Activated CD4-positive, alpha-beta memory T cell treated with anti-CD3 and anti-CD28 coated beads, Interleukin-2, amount 10 ng/mL, durations not matched to agents 7 days and 5 days (primary cell): ENCODE data around the gene ESR2. TPM values are rescaled to one million over a fixed set of nuclear protein-coding genes. Genes with fewer than 3 reads are reported as not detected.

Experiments
- CTCF ChIA-PET: fragments of 350-600 bp; sonication (Branson Sonifier 250); formaldehyde crosslinking; loops from one replicate; lab custom pipeline; 2021; ENCODE audit warnings: antibody characterized with exemption, inconsistent platforms; lab: Charles Lee
- POLR2A ChIA-PET: fragments of 350-600 bp; sonication (Branson Sonifier 250); formaldehyde crosslinking; loops from one replicate; lab custom pipeline; 2021; ENCODE audit warnings: antibody characterized with exemption; lab: Charles Lee
- DNase-seq: peaks from one replicate; pipeline ENCODE4 v3.0.0-alpha.2; 2020
- H3K27ac Mint-ChIP-seq: one replicate; pipeline ENCODE4 v1.8.0; 2021; ENCODE audit warnings: mild to moderate bottlenecking, mixed read lengths
- H3K27me3 Mint-ChIP-seq: one replicate; pipeline ENCODE4 v1.8.0; 2021; ENCODE audit warnings: mixed read lengths
- H3K36me3 Mint-ChIP-seq: one replicate; pipeline ENCODE4 v1.8.0; 2021; ENCODE audit warnings: low read depth, mixed read lengths
- H3K4me1 Mint-ChIP-seq: one replicate; pipeline ENCODE4 v1.8.0; 2021; ENCODE audit warnings: mixed read lengths
- H3K4me3 Mint-ChIP-seq: one replicate; pipeline ENCODE4 v1.8.0; 2021; ENCODE audit warnings: mild to moderate bottlenecking, mixed read lengths
- H3K9me3 Mint-ChIP-seq: one replicate; pipeline ENCODE4 v1.8.0; 2021; ENCODE audit warnings: mixed read lengths
- total RNA-seq, 2 experiments: library from RNA; stranded (reverse); gene quantifications; one replicate each; pipeline ENCODE4 v1.2.3, GENCODE V29; 2021

ESR2 gene
- total RNA-seq, 2 experiments from 2014 or later = 0.13 to 0.18 TPM

DNA sequence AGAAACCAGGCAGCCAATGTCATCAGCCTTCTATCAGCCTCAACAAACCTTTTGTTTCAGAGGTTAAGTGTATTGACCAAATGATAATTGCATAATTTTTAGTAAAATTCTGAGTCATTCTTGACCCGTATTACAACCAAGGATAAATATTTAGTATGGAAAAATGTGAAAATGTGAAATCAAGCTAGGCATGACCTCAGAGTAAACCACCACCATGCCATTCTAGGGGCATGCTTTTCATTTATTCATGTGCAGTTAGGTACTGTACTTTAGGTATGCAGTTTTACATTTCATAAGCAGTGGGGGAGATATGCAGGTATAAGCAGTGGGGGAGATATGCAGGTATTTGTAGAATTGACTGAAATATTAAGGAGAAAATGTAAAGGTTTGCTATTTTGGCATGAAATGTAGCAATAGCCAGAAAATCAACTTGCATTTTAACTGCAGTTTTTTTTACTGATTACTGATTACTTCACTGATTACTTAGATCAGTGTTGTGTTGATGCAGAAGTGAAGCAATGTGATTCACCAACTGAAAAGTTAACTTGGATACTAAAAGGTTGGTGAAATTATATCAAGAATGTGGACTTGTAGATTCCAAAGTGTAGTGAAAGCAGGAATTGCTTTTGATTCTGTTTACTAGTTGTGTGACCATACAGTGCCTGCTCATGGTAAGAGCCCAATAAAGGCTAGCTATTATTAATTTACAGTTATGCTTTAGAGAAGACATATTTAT, 184.2 kb downstream of the ESR2 start:
- DNase-seq = no peak
- POLR2A ChIA-PET = interaction anchor here (1.0 kb wide), 1 partner anchor 317 kb away, joined by 3 read pairs; no protein-coding TSS in a partner anchor
- CTCF ChIA-PET = interaction anchor here (1.3 kb wide), 1 partner anchor 85 kb away, joined by 4 read pairs; no protein-coding TSS in a partner anchor
- Mint-ChIP-seq H3K4me3 (no peak overlapping the region), H3K27me3 (no peaks in the 10 kb centered on the region), H3K9me3 (no peaks in the 10 kb centered on the region), H3K4me1 (peaks cover 5% of the 10 kb centered on the region), H3K27ac (no peak overlapping the region), H3K36me3 (peaks cover 34% of the 10 kb centered on the region)

DNA sequence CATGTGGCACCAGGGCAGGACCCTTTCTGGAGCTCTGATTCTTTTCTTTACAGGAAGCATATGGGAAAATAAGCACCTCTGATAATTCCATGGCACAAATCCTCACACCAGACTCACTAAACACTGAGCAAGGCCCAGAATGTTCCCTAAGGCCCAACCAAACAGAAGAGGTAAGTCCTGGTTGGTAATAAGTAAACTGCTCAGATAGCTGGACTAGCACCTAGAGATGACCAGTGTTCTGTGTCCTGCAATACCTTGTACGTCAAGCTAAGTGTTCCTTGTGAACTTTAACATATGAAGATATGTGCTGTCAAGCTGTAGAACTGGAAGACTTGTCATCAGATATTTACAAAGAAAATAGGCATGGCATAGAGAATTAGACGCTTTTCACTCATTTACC, 186.7 kb downstream of the ESR2 start:
- POLR2A ChIA-PET = no interaction called here
- no peaks in the 10 kb centered on the region for H3K4me1 Mint-ChIP-seq
- DNase-seq = no peak
- no peaks in the 10 kb centered on the region for H3K9me3 Mint-ChIP-seq
- no peaks in the 10 kb centered on the region for H3K27me3 Mint-ChIP-seq
- no peak overlapping the region for H3K4me3 Mint-ChIP-seq
- H3K36me3 Mint-ChIP-seq = peaks cover 40% of the 10 kb centered on the region
- H3K27ac Mint-ChIP-seq = no peak overlapping the region
- CTCF ChIA-PET = no interaction called here

DNA sequence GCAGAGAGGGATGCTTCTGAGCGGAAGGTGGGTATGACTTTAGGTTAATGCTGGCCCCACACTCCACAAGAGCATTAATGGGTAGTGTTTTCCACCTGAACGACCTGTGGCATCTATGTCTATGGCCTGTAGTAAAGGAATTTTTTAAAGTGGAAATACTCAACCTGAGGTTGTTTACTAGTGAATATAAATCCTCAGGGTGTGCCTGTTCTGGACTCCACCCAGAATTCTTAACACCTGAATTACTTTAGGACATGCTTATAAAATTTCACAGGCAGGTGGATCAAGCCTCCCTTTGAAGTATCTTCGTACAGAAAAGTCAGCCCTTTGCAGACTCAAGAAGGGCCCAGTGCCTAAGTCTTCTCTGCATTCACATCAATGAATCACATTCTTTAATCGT, 196.1 kb downstream of the ESR2 start:
- CTCF ChIA-PET = no interaction called here
- Mint-ChIP-seq H3K27ac (no peak overlapping the region), H3K4me3 (no peak overlapping the region), H3K4me1 (peaks cover 5% of the 10 kb centered on the region), H3K36me3 (peaks cover 58% of the 10 kb centered on the region), H3K27me3 (no peaks in the 10 kb centered on the region), H3K9me3 (peaks cover 1% of the 10 kb centered on the region)
- DNase-seq = no peak
- POLR2A ChIA-PET = no interaction called here

DNA sequence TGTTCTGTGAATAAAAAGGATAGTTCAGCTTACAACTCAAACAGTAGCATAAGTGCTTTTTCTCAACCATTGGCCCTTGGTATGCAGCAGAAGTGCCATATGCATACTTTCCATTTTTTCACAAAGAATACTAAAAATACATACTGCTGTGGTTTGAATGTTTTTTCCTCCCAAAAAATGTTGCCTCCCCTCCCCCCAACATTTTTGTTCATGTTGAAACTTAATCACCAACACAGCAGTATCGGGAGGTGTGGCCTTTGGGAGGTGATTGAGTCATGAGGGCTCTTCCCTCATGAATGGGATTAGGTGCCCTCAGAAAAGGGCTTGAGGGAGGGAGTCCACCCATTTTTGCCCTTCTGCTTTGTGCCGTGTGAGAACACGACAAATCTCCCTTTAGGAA, 198.6 kb downstream of the ESR2 start:
- no peaks in the 10 kb centered on the region for H3K27me3 Mint-ChIP-seq
- CTCF ChIA-PET = no interaction called here
- POLR2A ChIA-PET = no interaction called here
- peaks cover 5% of the 10 kb centered on the region for H3K4me1 Mint-ChIP-seq
- DNase-seq = no peak
- H3K9me3 Mint-ChIP-seq = peaks cover 1% of the 10 kb centered on the region
- H3K27ac Mint-ChIP-seq = no peak overlapping the region
- peaks cover 45% of the 10 kb centered on the region for H3K36me3 Mint-ChIP-seq
- H3K4me3 Mint-ChIP-seq = no peak overlapping the region

DNA sequence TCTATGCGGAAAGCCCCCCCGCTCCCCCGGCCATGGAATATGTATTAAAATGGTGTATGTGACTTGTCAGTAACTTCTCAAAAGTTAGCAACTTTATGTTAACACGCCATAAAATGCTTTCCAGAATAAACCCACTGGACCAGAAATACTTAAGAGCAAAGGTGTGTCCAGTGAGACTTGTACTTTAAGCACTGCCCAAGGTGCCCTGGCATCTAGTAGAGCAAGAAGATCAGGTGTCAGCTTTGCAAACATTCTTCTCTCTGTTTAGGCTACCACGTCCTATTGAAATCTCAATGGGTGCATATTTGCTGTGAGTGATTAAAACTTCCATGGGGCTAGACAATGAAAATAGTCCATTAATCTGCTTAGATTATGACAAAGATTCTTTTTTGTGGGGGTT, 201.2 kb downstream of the ESR2 start:
- H3K4me1 Mint-ChIP-seq = peaks cover 5% of the 10 kb centered on the region
- no peak for DNase-seq
- H3K27me3 Mint-ChIP-seq = no peaks in the 10 kb centered on the region
- no peak overlapping the region for H3K4me3 Mint-ChIP-seq
- H3K36me3 Mint-ChIP-seq = peaks cover 36% of the 10 kb centered on the region
- ChIA-PET POLR2A (no interaction called here), CTCF (no interaction called here)
- H3K27ac Mint-ChIP-seq = no peak overlapping the region
- H3K9me3 Mint-ChIP-seq = no peaks in the 10 kb centered on the region

DNA sequence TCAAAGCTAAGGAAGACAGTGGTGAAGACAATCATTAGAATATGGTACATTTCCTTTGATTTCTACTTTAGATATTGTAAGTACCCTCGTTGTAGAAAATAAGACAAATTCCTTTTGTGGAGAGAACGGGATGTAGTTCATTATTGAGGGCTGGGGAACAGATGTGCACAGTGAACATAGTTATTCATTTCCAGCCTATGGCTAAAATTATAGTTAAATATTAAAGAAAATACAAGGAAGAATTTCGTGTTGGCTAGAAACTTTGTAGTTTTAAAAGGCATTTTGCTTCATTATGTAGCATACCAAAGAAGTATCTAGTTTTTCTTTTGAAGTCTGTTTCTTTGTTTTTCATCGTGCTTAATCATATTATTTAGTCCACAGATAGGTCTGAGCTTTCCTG, 201.8 kb downstream of the ESR2 start:
- Mint-ChIP-seq H3K27ac (no peak overlapping the region), H3K36me3 (peaks cover 32% of the 10 kb centered on the region), H3K27me3 (no peaks in the 10 kb centered on the region), H3K4me1 (peaks cover 5% of the 10 kb centered on the region), H3K9me3 (no peaks in the 10 kb centered on the region), H3K4me3 (no peak overlapping the region)
- ChIA-PET POLR2A (no interaction called here), CTCF (no interaction called here)
- DNase-seq = no peak

DNA sequence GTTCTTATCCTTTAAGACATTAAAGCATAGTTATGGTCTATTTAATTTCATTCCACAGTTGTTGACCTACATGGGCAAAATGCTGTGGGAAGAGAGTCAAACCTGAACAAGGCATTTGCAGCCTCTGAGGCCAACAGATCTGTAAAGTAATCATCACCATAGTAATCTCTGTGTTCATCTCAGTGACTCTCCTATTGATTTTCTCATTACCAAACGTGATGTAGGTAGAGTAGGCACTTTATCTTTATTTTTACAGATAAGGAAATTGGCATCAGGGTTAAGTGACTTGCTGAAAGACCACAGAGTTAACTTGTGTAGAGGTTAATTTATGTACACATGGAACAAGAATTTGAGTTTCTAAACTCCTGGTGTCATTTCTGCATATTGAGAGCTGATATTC, 203.0 kb downstream of the ESR2 start:
- H3K9me3 Mint-ChIP-seq = no peaks in the 10 kb centered on the region
- H3K4me3 Mint-ChIP-seq = no peak overlapping the region
- POLR2A ChIA-PET = no interaction called here
- H3K27ac Mint-ChIP-seq = no peak overlapping the region
- H3K36me3 Mint-ChIP-seq = peaks cover 26% of the 10 kb centered on the region
- CTCF ChIA-PET = no interaction called here
- no peaks in the 10 kb centered on the region for H3K27me3 Mint-ChIP-seq
- H3K4me1 Mint-ChIP-seq = peaks cover 5% of the 10 kb centered on the region
- DNase-seq = no peak

DNA sequence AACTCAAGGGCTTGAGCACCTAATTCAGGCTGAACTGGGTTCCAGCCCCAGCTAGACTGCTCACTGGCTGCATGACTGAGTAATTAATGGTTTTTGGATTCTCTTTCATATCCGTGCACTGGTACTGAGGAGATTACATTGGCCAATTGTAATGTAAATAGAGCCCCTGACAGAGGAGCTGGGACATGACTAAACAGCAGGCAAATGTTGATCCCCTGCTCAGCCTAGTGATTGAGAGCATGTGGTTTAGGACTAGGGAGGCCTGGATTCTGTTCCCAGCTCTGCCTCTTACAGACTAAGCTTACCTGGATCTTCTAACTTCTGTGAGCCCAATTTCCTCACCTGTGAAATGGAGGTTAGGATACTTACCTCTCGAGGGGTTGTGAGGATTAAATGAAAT, 204.3 kb downstream of the ESR2 start:
- H3K4me3 Mint-ChIP-seq = no peak overlapping the region
- no peak for DNase-seq
- H3K36me3 Mint-ChIP-seq = peaks cover 19% of the 10 kb centered on the region
- POLR2A ChIA-PET = no interaction called here
- no peak overlapping the region for H3K27ac Mint-ChIP-seq
- no peaks in the 10 kb centered on the region for H3K9me3 Mint-ChIP-seq
- CTCF ChIA-PET = no interaction called here
- H3K27me3 Mint-ChIP-seq = no peaks in the 10 kb centered on the region
- no peaks in the 10 kb centered on the region for H3K4me1 Mint-ChIP-seq

DNA sequence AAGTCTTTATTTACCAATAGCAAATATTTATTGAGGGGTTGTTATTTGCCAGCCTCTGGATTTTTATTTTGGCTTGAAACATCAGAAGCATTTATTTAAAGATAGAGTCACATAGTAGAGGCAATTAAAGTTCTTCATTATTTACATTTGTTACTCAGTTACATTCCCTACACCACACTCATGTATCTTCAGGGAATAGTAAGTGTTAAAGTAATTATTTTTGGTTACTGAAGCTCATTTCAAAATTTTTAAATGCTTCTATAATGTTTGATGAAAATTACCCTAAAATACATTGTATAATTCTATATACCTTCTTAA, 205.6 kb downstream of the ESR2 start:
- peaks cover 17% of the 10 kb centered on the region for H3K36me3 Mint-ChIP-seq
- H3K4me1 Mint-ChIP-seq = no peaks in the 10 kb centered on the region
- no peaks in the 10 kb centered on the region for H3K9me3 Mint-ChIP-seq
- no peak overlapping the region for H3K4me3 Mint-ChIP-seq
- H3K27ac Mint-ChIP-seq = no peak overlapping the region
- ChIA-PET CTCF (interaction anchor here (0.8 kb wide), 1 partner anchor 12 kb away, joined by 4 read pairs; no protein-coding TSS in a partner anchor), POLR2A (no interaction called here)
- H3K27me3 Mint-ChIP-seq = no peaks in the 10 kb centered on the region
- DNase-seq = no peak

DNA sequence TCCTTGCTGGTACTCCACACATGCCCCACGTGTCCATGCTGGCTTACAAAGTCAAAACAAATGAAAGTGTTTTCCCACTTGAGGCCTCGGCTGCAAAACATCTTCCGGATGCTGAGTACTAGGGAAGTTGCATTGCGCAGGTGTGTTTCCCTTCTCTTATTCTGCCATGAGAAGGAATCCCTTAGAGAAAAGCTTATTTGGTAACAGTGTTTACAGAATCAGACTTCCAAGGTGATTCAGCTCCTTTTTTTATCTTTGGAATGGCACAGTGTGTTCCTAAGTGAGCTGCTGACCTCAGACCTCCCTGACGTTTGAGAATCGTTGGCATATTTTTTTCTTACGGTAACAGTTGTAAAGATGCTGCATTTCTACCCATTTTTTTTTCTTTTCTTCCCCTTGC, 211.3 kb downstream of the ESR2 start:
- Mint-ChIP-seq H3K27me3 (no peaks in the 10 kb centered on the region), H3K4me1 (peaks cover 2% of the 10 kb centered on the region), H3K4me3 (no peak overlapping the region), H3K36me3 (peaks cover 47% of the 10 kb centered on the region), H3K27ac (no peak overlapping the region), H3K9me3 (no peaks in the 10 kb centered on the region)
- no peak for DNase-seq
- ChIA-PET POLR2A (no interaction called here), CTCF (no interaction called here)

DNA sequence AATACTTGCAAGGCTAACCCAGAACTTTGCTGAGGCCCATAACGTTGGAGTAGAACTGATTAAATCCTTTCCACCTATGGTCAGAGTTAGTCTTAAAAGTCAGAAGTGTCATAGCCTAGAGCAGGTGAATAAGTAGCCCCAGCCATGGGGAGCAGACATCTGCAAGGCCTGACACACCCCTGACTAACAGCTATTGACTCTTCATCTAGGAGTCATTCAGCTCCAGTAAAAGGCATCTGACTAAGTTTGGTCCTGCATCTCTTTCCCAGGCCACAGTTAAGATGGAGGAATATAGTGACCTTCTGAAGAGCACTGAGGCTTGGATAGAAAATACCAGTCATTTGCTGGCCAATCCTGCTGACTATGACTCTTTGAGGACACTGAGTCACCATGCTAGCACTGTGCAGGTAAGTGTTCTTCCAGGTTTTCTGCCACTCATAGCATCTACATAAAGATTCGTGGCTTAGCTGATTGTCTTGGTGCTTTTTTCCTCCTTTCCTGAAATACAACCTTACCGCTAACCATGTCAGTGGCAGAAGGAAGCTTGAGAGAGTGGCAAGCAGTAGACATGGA, 212.9 kb downstream of the ESR2 start:
- Mint-ChIP-seq H3K36me3 (peaks cover 46% of the 10 kb centered on the region), H3K4me1 (peaks cover 2% of the 10 kb centered on the region), H3K27me3 (no peaks in the 10 kb centered on the region), H3K27ac (no peak overlapping the region), H3K9me3 (no peaks in the 10 kb centered on the region), H3K4me3 (no peak overlapping the region)
- DNase-seq = no peak
- POLR2A ChIA-PET = no interaction called here
- CTCF ChIA-PET = interaction anchor here (1.5 kb wide), 1 partner anchor 222 kb away, joined by 3 read pairs; no protein-coding TSS in a partner anchor

DNA sequence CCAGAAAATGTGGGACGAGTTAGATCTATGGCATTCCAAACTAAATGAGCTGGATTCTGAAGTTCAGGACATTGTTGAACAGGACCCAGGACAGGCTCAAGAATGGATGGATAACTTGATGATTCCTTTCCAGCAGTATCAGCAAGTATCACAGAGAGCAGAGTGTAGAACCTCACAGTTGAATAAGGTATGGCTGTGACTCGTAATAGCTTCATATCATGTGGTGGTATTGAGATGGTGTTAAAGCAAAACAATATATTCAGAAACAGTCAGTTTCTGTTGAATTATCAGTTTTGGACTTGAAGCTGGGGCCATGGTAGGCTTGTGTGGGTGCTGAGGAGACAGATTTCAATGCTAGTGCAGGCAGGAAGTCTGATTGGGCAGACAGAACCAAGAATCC, 213.7 kb downstream of the ESR2 start:
- peaks cover 50% of the 10 kb centered on the region for H3K36me3 Mint-ChIP-seq
- DNase-seq = no peak
- ChIA-PET POLR2A (no interaction called here), CTCF (interaction anchor here (1.5 kb wide), 1 partner anchor 223 kb away, joined by 3 read pairs; no protein-coding TSS in a partner anchor)
- H3K27me3 Mint-ChIP-seq = no peaks in the 10 kb centered on the region
- H3K9me3 Mint-ChIP-seq = no peaks in the 10 kb centered on the region
- H3K27ac Mint-ChIP-seq = no peak overlapping the region
- H3K4me3 Mint-ChIP-seq = no peak overlapping the region
- H3K4me1 Mint-ChIP-seq = peaks cover 2% of the 10 kb centered on the region

DNA sequence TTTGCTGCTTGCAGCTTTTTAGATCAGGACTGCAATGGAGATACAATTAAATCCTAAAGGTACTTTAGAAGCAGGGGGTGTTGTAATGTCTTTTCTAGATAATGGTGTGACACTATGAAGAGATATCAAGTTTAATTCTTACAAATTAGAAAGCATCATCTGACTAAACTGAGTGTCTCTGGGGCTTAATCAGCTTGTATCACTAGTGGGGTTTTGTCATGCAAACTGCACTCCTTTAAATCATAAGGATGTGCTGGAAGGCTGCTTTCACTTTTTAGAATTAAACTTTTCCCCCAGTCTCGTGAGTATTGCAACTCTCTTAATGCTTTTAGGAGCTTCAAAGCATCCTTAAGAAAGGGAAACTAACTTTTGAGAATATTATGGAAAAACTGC, 218.6 kb downstream of the ESR2 start:
- H3K36me3 Mint-ChIP-seq = peaks cover 61% of the 10 kb centered on the region
- H3K4me3 Mint-ChIP-seq = no peak overlapping the region

More for the DNA sequence above, 218.6 kb downstream of the ESR2 start:
- DNase-seq = no peak
- CTCF ChIA-PET = interaction anchor here (1.1 kb wide), 1 partner anchor 229 kb away, joined by 3 read pairs; no protein-coding TSS in a partner anchor
- no peaks in the 10 kb centered on the region for H3K9me3 Mint-ChIP-seq
- no peaks in the 10 kb centered on the region for H3K27me3 Mint-ChIP-seq
- POLR2A ChIA-PET = no interaction called here
- no peak overlapping the region for H3K27ac Mint-ChIP-seq
- peaks cover 6% of the 10 kb centered on the region for H3K4me1 Mint-ChIP-seq
